NK-92 treated with Interleukin-12 subunit alpha and Interleukin-12 subunit beta, amount 100 ng/mL, for 24 hours (cell line): Measurements from ENCODE around the gene SLC6A11.

Source experiments
- DNase-seq: peaks from one replicate; lab custom pipeline; 2025; lab: John Stamatoyannopoulos, UW

SLC6A11 gene

GRCh38 chr3:10888518-10889090 lies 72.6 kb downstream of the SLC6A11 start:
- no peak for DNase-seq

- DNase-seq, result no peak
Measured at GRCh38 chr3:10889206-10889960, 73.4 kb downstream of the SLC6A11 start.

- DNase-seq, result no peak
Measured at GRCh38 chr3:10890665-10891064, 74.6 kb downstream of the SLC6A11 start.

GRCh38 chr3:10892622-10893021 lies 76.6 kb downstream of the SLC6A11 start:
- no peak for DNase-seq

GRCh38 chr3:10901296-10901945 lies 85.4 kb downstream of the SLC6A11 start:
- DNase-seq, result no peak

- DNase-seq, result no peak
Measured at GRCh38 chr3:10907262-10907661, 91.2 kb downstream of the SLC6A11 start.

GRCh38 chr3:10910367-10910766 lies 94.3 kb downstream of the SLC6A11 start:
- DNase-seq, result no peak

GRCh38 chr3:10911350-10912002 lies 95.4 kb downstream of the SLC6A11 start:
- DNase-seq, result no peak

GRCh38 chr3:10912786-10913185 lies 96.8 kb downstream of the SLC6A11 start:
- no peak for DNase-seq

GRCh38 chr3:10915376-10915775 lies 99.3 kb downstream of the SLC6A11 start:
- no peak for DNase-seq

- no peak for DNase-seq
Measured at GRCh38 chr3:10917176-10917575, 101.1 kb downstream of the SLC6A11 start.

GRCh38 chr3:10918011-10918410 lies 102.0 kb downstream of the SLC6A11 start:
- DNase-seq, result no peak

- DNase-seq, result no peak
Measured at GRCh38 chr3:10919636-10920035, 103.6 kb downstream of the SLC6A11 start.

- DNase-seq, result no peak
Measured at GRCh38 chr3:10925436-10926255, 109.6 kb downstream of the SLC6A11 start.

- DNase-seq, result no peak
Measured at GRCh38 chr3:10926256-10926810, 110.3 kb downstream of the SLC6A11 start.

- no peak for DNase-seq
Measured at GRCh38 chr3:10926811-10927521, 110.9 kb downstream of the SLC6A11 start.

- DNase-seq, result no peak
Measured at GRCh38 chr3:10927551-10927950, 111.5 kb downstream of the SLC6A11 start.

- DNase-seq, result no peak
Measured at GRCh38 chr3:10928407-10928960, 112.5 kb downstream of the SLC6A11 start.

- DNase-seq, result no peak
Measured at GRCh38 chr3:10928961-10929471, 113.0 kb downstream of the SLC6A11 start.

- no peak for DNase-seq
Measured at GRCh38 chr3:10929978-10930665, 114.1 kb downstream of the SLC6A11 start.
